HG02840 (cell line): ENCODE results near the gene UQCR11.

ENCODE experiments used
- ATAC-seq: cut with Tn5 transposase; IDR thresholded peaks from one replicate; pipeline ENCODE4 v1.9.1; 2021; ENCODE audit warnings: mild to moderate bottlenecking, moderate library complexity, moderate number of reproducible peaks; ENCODE audit not compliant: unreplicated experiment, low FRiP score

Gene UQCR11

GRCh38 chr19:1636325-1637236, 31.3 kb upstream of the UQCR11 start:
- ATAC-seq: no peak

- no peak for ATAC-seq
Observed at GRCh38 chr19:1634938-1635243, 29.6 kb upstream of the UQCR11 start.

- no peak for ATAC-seq
Observed at GRCh38 chr19:1634242-1634937, 29.1 kb upstream of the UQCR11 start.

- ATAC-seq: no peak
Observed at GRCh38 chr19:1633269-1633826, 28.1 kb upstream of the UQCR11 start.

- no peak for ATAC-seq
Observed at GRCh38 chr19:1632462-1633268, 27.4 kb upstream of the UQCR11 start.

- ATAC-seq: no peak
Observed at GRCh38 chr19:1631557-1632100, 26.4 kb upstream of the UQCR11 start.

GRCh38 chr19:1630811-1631210, 25.5 kb upstream of the UQCR11 start:
- ATAC-seq: no peak

- ATAC-seq: no peak
Observed at GRCh38 chr19:1630012-1630411, 24.8 kb upstream of the UQCR11 start.

- ATAC-seq: no peak
Observed at GRCh38 chr19:1629256-1629808, 24.1 kb upstream of the UQCR11 start.

- no peak for ATAC-seq
Observed at GRCh38 chr19:1627194-1627593, 21.9 kb upstream of the UQCR11 start.

GRCh38 chr19:1626417-1627010, 21.3 kb upstream of the UQCR11 start:
- ATAC-seq: no peak

GRCh38 chr19:1624458-1624857, 19.2 kb upstream of the UQCR11 start:
- ATAC-seq: no peak

GRCh38 chr19:1622541-1622940, 17.3 kb upstream of the UQCR11 start:
- ATAC-seq: no peak

GRCh38 chr19:1622007-1622406, 16.7 kb upstream of the UQCR11 start:
- no peak for ATAC-seq

GRCh38 chr19:1621574-1621973, 16.3 kb upstream of the UQCR11 start:
- ATAC-seq: no peak

- ATAC-seq: no peak
Observed at GRCh38 chr19:1621021-1621420, 15.8 kb upstream of the UQCR11 start.

GRCh38 chr19:1620502-1620901, 15.2 kb upstream of the UQCR11 start:
- no peak for ATAC-seq

- no peak for ATAC-seq
Observed at GRCh38 chr19:1619703-1620102, 14.4 kb upstream of the UQCR11 start.

GRCh38 chr19:1619094-1619439, 13.8 kb upstream of the UQCR11 start:
- no peak for ATAC-seq
